Measurements from ENCODE around the gene ZC3H18.

GRCh38 chr16:88654363-88655052 lies 84.3 kb downstream of the ZC3H18 start:
- TF ChIP-seq EZH2 (IDR thresholded peaks at IDR 0.05; ENCODE audit: low read depth): no peak
- no peak for TF ChIP-seq CTCF (conservative IDR thresholded peaks at IDR 0.05)
